B cell (primary cell): ENCODE data around the gene SNED1. TPM values are rescaled to one million over a fixed set of nuclear protein-coding genes. Genes with fewer than 3 reads are reported as not detected.
"Not testable (repeated sequence)": the region's sequence is repeated elsewhere in the genome, so short reads cannot be mapped to it uniquely, and the experiment has no call there.

Experiments
- ATAC-seq: fragments of 200-7000 bp; cut with Tn5 transposase; one replicate; pipeline ENCODE4 v1.10.0; 2021; ENCODE audit warnings: low read depth, mild to moderate bottlenecking, moderate number of reproducible peaks, moderate library complexity
- CTCF ChIA-PET: fragments of 350-600 bp; sonication (Branson Sonifier 250); formaldehyde crosslinking; loops from one replicate; lab custom pipeline; 2021; ENCODE audit warnings: antibody characterized with exemption, inconsistent platforms; lab: Charles Lee
- POLR2A ChIA-PET: fragments of 350-600 bp; sonication (Branson Sonifier 250); formaldehyde crosslinking; loops from one replicate; lab custom pipeline; 2021; ENCODE audit warnings: antibody characterized with exemption; lab: Charles Lee
- DNase-seq: peaks from one replicate; pipeline ENCODE4 v3.0.0; 2013
- H2AFZ ChIP-seq: 2 replicates; pipeline ENCODE4 v1.6.1; 2012; ENCODE audit warnings: mild to moderate bottlenecking, low read depth, low read length; ENCODE audit not compliant: insufficient read depth, poor library complexity, severe bottlenecking
- H3K27ac ChIP-seq, 2 donors: 1 replicate in 1 of 2; 2 replicates in 1 of 2; pipeline ENCODE4 v1.5.1; 2012 to 2013; ENCODE audit warnings: low read length in 2 of 2, mild to moderate bottlenecking in 2 of 2, moderate library complexity in 1 of 2
- H3K27me3 ChIP-seq, 4 experiments: fragments of 200-600 bp in 1 of 4; sonication (generic) in 1 of 4; replicated peaks in 1 of 4; 1 replicate in 2 of 4; 2 replicates in 2 of 4; pipeline versions ENCODE4 v1.6.1 to v1.7.0; 2013 to 2016; ENCODE audit warnings: low read length in 3 of 4, mild to moderate bottlenecking in 2 of 4, mixed read lengths in 1 of 4, moderate library complexity in 1 of 4; ENCODE audit not compliant: insufficient read depth in 4 of 4, control insufficient read depth in 3 of 4; ENCODE audit errors: control extremely low read depth in 1 of 4
- H3K36me3 ChIP-seq, 2 experiments: replicated peaks in 1 of 2; 1 replicate in 1 of 2; 2 replicates in 1 of 2; pipeline versions ENCODE4 v1.6.1 to v1.7.1; 2013; ENCODE audit warnings: low read length in 1 of 2; ENCODE audit not compliant: insufficient read depth in 2 of 2, control insufficient read depth in 1 of 2; ENCODE audit errors: control extremely low read depth in 1 of 2, extremely low read depth in 1 of 2
- H3K4me1 ChIP-seq, 2 donors: fragments of 200-600 bp in 1 of 2; sonication (generic) in 1 of 2; 1 replicate in 1 of 2; 2 replicates in 1 of 2; pipeline versions ENCODE4 v1.5.1 to v1.6.1; 2013 to 2017; ENCODE audit warnings: low read length in 2 of 2; ENCODE audit not compliant: control insufficient read depth in 2 of 2, insufficient read depth in 2 of 2
- H3K4me2 ChIP-seq: replicated peaks from 2 replicates; pipeline ENCODE3; 2012; ENCODE audit warnings: mild to moderate bottlenecking, low read depth, low read length; ENCODE audit not compliant: poor library complexity, severe bottlenecking
- H3K4me3 ChIP-seq, 5 experiments: fragments of 200-600 bp in 1 of 5; sonication (generic) in 1 of 5; 1 replicate in 3 of 5; 2 replicates in 2 of 5; pipeline versions ENCODE4 v1.5.1 to v1.7.0; 2011 to 2016; ENCODE audit warnings: low read length in 4 of 5, mild to moderate bottlenecking in 4 of 5, low read depth in 2 of 5, control low read depth in 1 of 5, moderate library complexity in 1 of 5; ENCODE audit not compliant: insufficient read depth in 1 of 5; ENCODE audit errors: control extremely low read depth in 1 of 5, extremely low read depth in 1 of 5
- H3K79me2 ChIP-seq: fragments of 200-600 bp; sonication (generic); one replicate; pipeline ENCODE4 v1.6.0; 2016; ENCODE audit warnings: low read length; ENCODE audit not compliant: control insufficient read depth, insufficient read depth
- H3K9ac ChIP-seq: fragments of 200-600 bp; sonication (generic); 2 replicates; pipeline ENCODE4 v1.6.1; 2017; ENCODE audit warnings: mild to moderate bottlenecking, low read length, moderate library complexity
- H3K9me3 ChIP-seq, 3 donors: one replicate each; pipeline versions ENCODE4 v1.6.1 to v1.7.1; 2013; ENCODE audit warnings: low read length in 2 of 3; ENCODE audit not compliant: control insufficient read depth in 2 of 3, insufficient read depth in 1 of 3; ENCODE audit errors: control extremely low read depth in 1 of 3
- H4K20me1 ChIP-seq: 2 replicates; pipeline ENCODE4 v1.6.0; 2012; ENCODE audit warnings: mild to moderate bottlenecking, low read length; ENCODE audit not compliant: insufficient read depth, control insufficient read depth, poor library complexity, severe bottlenecking
- H3K27ac Mint-ChIP-seq: one replicate; pipeline ENCODE4 v1.8.0; 2021; ENCODE audit warnings: mixed read lengths
- H3K27me3 Mint-ChIP-seq: one replicate; pipeline ENCODE4 v1.8.0; 2021; ENCODE audit warnings: mixed read lengths
- H3K4me1 Mint-ChIP-seq: one replicate; pipeline ENCODE4 v1.8.0; 2021; ENCODE audit warnings: mixed read lengths
- H3K4me3 Mint-ChIP-seq: one replicate; pipeline ENCODE4 v1.8.0; 2021; ENCODE audit warnings: mixed read lengths
- H3K9me3 Mint-ChIP-seq: one replicate; pipeline ENCODE4 v1.8.0; 2022; ENCODE audit warnings: mixed read lengths; ENCODE audit not compliant: insufficient read depth
- EZH2 ChIP-seq: IDR thresholded peaks from 2 replicates; pipeline ENCODE4 v1.6.1; 2012; ENCODE audit warnings: borderline replicate concordance, low read depth, mild to moderate bottlenecking, moderate library complexity, low read length; ENCODE audit not compliant: insufficient read depth, poor library complexity, severe bottlenecking
- WGBS: methylation state at CpG from one replicate; pipeline ENCODE4 v1.1.5; 2013; ENCODE audit warnings: missing lambda C conversion rate; ENCODE audit not compliant: insufficient coverage; 5-methylcytosine and 5-hydroxymethylcytosine counted together
- intact Hi-C: fragments of 100-400 bp; cut with micrococcal nuclease; formaldehyde crosslinking; loops from one replicate; pipeline ENCODE4 v1.10.0; 2022
- polyA plus RNA-seq: library from polyadenylated mRNA; depleted of rRNA; stranded (reverse); fragments of >200 nt; gene quantifications from 2 replicates; pipeline ENCODE4 v1.2.3, GENCODE V29; 2012
- total RNA-seq, 2 donors: library from RNA; stranded (reverse); fragments of 120-200 nt in 1 of 2; gene quantifications; 1 replicate in 1 of 2; 2 replicates in 1 of 2; pipeline versions ENCODE4 v1.2.3 to v1.2.4, GENCODE V29; 2013 to 2022
- TF ChIP-seq, protein P1 (sequence below): fragments of 200-600 bp; IDR thresholded peaks from one replicate; pipeline ENCODE4 v1.8.0; 2022; ENCODE audit warnings: antibody characterized with exemption, mild to moderate bottlenecking

Gene SNED1
- total and polyA plus RNA-seq, 2 donors (not counting 1 experiment from before 2014, with no cell fraction given) = 25.5 to 336 TPM

DNA sequence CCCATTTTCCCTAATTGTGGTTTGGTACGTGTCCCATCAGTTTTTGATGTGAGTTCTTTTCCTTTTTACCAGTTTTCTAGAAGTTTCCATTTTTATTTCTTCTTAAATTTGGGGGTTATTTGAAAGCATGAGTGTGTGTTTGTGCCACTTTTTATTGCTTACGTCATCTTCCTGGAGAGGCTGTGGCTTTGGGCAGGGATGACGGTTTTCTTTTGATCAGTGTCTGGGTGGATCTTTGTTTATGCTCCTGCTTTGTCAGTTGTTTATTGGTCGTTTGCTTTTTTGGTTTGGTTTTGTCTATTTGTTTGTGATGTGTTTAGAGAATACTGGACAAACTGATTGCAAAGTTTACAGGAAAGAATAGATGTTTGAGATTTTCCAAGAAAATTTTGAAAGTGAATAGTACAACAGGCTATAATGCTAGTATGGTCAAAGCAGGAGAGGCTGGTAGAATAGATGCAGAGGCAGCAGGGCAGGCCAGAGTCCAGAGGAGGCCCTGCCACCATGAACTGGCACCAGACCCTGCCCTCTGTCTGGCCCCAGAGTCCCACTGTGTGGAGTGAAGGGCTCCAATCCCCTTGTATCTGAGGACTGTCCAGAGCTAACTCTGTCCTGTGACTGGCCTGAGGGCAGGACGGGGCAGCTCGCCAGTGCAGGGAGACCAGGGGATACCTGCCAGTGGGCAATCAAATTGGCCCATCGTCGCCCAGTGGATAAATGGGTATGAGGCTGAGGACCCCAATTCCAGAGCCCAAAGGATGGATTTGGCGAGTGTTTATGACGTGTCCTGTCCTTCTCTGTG lies 23.4 kb upstream of the SNED1 start:
- ATAC-seq (no peak), DNase-seq (no peak)
- peaks cover 24% of the 10 kb centered on the region for H3K27me3 Mint-ChIP-seq
- CTCF ChIA-PET = no interaction called here
- no peaks in the 10 kb centered on the region for H3K36me3 ChIP-seq
- no peak overlapping the region for H3K4me2 ChIP-seq
- no peak overlapping the region for H3K27ac ChIP-seq
- H3K27me3 ChIP-seq = peaks cover 0 to 4% (median 0%) of the 10 kb centered on the region in 4 experiments
- H3K4me3 ChIP-seq = no peak overlapping the region
- no peak overlapping the region for H3K4me3 Mint-ChIP-seq
- no peaks in the 10 kb centered on the region for H4K20me1 ChIP-seq
- TF ChIP-seq EZH2 = no peak
- TF ChIP-seq, protein P1, sequence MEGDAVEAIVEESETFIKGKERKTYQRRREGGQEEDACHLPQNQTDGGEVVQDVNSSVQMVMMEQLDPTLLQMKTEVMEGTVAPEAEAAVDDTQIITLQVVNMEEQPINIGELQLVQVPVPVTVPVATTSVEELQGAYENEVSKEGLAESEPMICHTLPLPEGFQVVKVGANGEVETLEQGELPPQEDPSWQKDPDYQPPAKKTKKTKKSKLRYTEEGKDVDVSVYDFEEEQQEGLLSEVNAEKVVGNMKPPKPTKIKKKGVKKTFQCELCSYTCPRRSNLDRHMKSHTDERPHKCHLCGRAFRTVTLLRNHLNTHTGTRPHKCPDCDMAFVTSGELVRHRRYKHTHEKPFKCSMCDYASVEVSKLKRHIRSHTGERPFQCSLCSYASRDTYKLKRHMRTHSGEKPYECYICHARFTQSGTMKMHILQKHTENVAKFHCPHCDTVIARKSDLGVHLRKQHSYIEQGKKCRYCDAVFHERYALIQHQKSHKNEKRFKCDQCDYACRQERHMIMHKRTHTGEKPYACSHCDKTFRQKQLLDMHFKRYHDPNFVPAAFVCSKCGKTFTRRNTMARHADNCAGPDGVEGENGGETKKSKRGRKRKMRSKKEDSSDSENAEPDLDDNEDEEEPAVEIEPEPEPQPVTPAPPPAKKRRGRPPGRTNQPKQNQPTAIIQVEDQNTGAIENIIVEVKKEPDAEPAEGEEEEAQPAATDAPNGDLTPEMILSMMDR = no peak
- H3K79me2 ChIP-seq = no peaks in the 10 kb centered on the region
- POLR2A ChIA-PET = no interaction called here
- H3K27ac Mint-ChIP-seq = no peak overlapping the region
- intact Hi-C loops = no loop called here
- peaks cover 0 to 7% (median 0%) of the 10 kb centered on the region in 3 donors for H3K9me3 ChIP-seq
- H3K4me1 Mint-ChIP-seq = no peaks in the 10 kb centered on the region
- 81% methylated on average over 8 of the region's 10 CpGs for WGBS
- H3K4me1 ChIP-seq = no peaks in the 10 kb centered on the region
- peaks cover 2% of the 10 kb centered on the region for H3K9me3 Mint-ChIP-seq
- no peak overlapping the region for H2AFZ ChIP-seq
- H3K9ac ChIP-seq = no peak overlapping the region

DNA sequence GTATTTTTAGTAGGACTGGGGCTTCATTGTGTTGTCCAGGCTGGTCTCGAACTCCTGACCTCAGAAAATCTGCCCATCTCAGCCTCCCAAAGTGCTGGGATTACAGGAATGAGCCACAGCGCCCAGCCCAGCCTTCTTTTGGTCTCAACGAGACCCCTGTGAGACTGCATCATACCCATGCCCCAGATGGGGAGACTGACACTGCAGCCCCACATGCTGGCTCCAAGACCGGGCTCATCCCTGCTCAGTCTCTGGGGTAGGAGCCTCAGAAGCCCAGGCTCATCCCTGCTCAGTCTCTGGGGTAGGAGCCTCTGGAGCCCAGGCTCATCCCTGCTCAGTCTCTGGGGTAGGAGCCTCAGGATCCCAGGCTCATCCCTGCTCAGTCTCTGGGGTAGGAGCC lies 22.5 kb upstream of the SNED1 start:
- peaks cover 24% of the 10 kb centered on the region for H3K27me3 Mint-ChIP-seq
- POLR2A ChIA-PET, H2AFZ ChIP-seq, ATAC-seq, H3K27ac ChIP-seq, DNase-seq, H3K4me1 Mint-ChIP-seq, H3K79me2 ChIP-seq, H3K9ac ChIP-seq, H3K4me2 ChIP-seq, intact Hi-C loops, CTCF ChIA-PET, H3K4me3 ChIP-seq, H3K9me3 Mint-ChIP-seq, H3K27me3 ChIP-seq, H3K36me3 ChIP-seq, H3K9me3 ChIP-seq, H3K4me3 Mint-ChIP-seq, H3K27ac Mint-ChIP-seq, H3K4me1 ChIP-seq, H4K20me1 ChIP-seq: not testable (repeated sequence)
- 66% methylated on average over 3 of the region's 4 CpGs for WGBS
